GM19397 (cell line): ENCODE results near the gene ARF1.
"Not testable (repeated sequence)": the region's sequence is repeated elsewhere in the genome, so short reads cannot be mapped to it uniquely, and the experiment has no call there.

ENCODE experiments used
- ATAC-seq: cut with Tn5 transposase; IDR thresholded peaks from one replicate; pipeline ENCODE4 v1.9.1; 2021; ENCODE audit warnings: mild to moderate bottlenecking, moderate library complexity; ENCODE audit not compliant: unreplicated experiment

ARF1 gene

GRCh38 chr1:228100822-228101613 is 18.5 kb downstream of the ARF1 start:
- no peak for ATAC-seq

GRCh38 chr1:228101614-228101993 is 19.1 kb downstream of the ARF1 start:
- no peak for ATAC-seq

- peak; percentile 23 for ATAC-seq
These were observed 19.7 kb downstream of the ARF1 start for GRCh38 chr1:228101994-228102790.

GRCh38 chr1:228102791-228103620 is 20.5 kb downstream of the ARF1 start, which contains the start of gene C1orf35:
Gene C1orf35 (minus strand): TSS chr1:228103325. CDS start chr1:228103227, 98 bp downstream.
- ATAC-seq, result peak; percentile 74

GRCh38 chr1:228104526-228105269 is 22.2 kb downstream of the ARF1 start:
- ATAC-seq, result no peak

GRCh38 chr1:228105270-228105995 is 22.9 kb downstream of the ARF1 start:
- no peak for ATAC-seq

GRCh38 chr1:228105996-228106799 is 23.7 kb downstream of the ARF1 start:
- ATAC-seq, result no peak

GRCh38 chr1:228106800-228107054 is 24.2 kb downstream of the ARF1 start:
- ATAC-seq, result no peak

- no peak for ATAC-seq
These were observed 25.1 kb downstream of the ARF1 start for GRCh38 chr1:228107636-228108035.

GRCh38 chr1:228108055-228108690 is 25.7 kb downstream of the ARF1 start:
- no peak for ATAC-seq

GRCh38 chr1:228108742-228109072 is 26.2 kb downstream of the ARF1 start:
- no peak for ATAC-seq

GRCh38 chr1:228109073-228109961 is 26.8 kb downstream of the ARF1 start, which contains the start of gene MRPL55:
Gene MRPL55 (minus strand): TSS chr1:228109299. CDS start chr1:228108260, 1,039 bp downstream.
- peak; percentile 89 for ATAC-seq

- no peak for ATAC-seq
These were observed 27.5 kb downstream of the ARF1 start for GRCh38 chr1:228109962-228110488.

- ATAC-seq, result no peak
These were observed 28.0 kb downstream of the ARF1 start for GRCh38 chr1:228110556-228110955.

GRCh38 chr1:228111315-228111714 is 28.8 kb downstream of the ARF1 start:
- not testable (repeated sequence) for ATAC-seq

- no peak for ATAC-seq
These were observed 29.7 kb downstream of the ARF1 start for GRCh38 chr1:228112167-228112566.

- ATAC-seq, result no peak
These were observed 30.1 kb downstream of the ARF1 start for GRCh38 chr1:228112617-228113016.
